Stimulated activated CD4-positive, alpha-beta T cell treated with anti-CD3 and anti-CD28 coated beads, Interleukin-2, amount 100 ng/mL, for 48 hours (primary cell): ENCODE results near the gene IL11.

Source experiments
- DNase-seq, 2 donors: peaks; one replicate each; pipeline ENCODE4 v3.0.0-alpha.2; 2020

Gene IL11

GRCh38 chr19:55321466-55322137 lies 48.7 kb downstream of the IL11 start:
- no peak for DNase-seq

GRCh38 chr19:55320844-55321419 lies 49.3 kb downstream of the IL11 start:
- DNase-seq: no peak

GRCh38 chr19:55319785-55320184 lies 50.5 kb downstream of the IL11 start:
- no peak for DNase-seq

GRCh38 chr19:55316646-55317045 lies 53.6 kb downstream of the IL11 start:
- DNase-seq: no peak

- no peak for DNase-seq
Observed at GRCh38 chr19:55315956-55316525, 54.2 kb downstream of the IL11 start.

GRCh38 chr19:55314396-55314795 lies 55.9 kb downstream of the IL11 start:
- DNase-seq: no peak
